NCI-H748 (cell line): ENCODE results near the gene ENOSF1.
"Not testable (repeated sequence)": the region's sequence is repeated elsewhere in the genome, so short reads cannot be mapped to it uniquely, and the experiment has no call there.

Experiments used
- DNase-seq: peaks from one replicate; lab custom pipeline; 2025; ENCODE audit not compliant: unreplicated experiment; lab: John Stamatoyannopoulos, UW

The ENOSF1 gene

GRCh38 chr18:712401-713134, at the start of gene ENOSF1:
ENOSF1 (minus strand) TSS chr18:712630; CDS start chr18:712587, 43 bp downstream.
- peak; percentile 81 for DNase-seq

- DNase-seq: not testable (repeated sequence)
Observed at GRCh38 chr18:759864-760263, 47.4 kb upstream of the ENOSF1 start.

- DNase-seq: no peak
Observed at GRCh38 chr18:755506-755905, 43.1 kb upstream of the ENOSF1 start.

GRCh38 chr18:754656-755055, 42.2 kb upstream of the ENOSF1 start:
- no peak for DNase-seq

- DNase-seq: no peak
Observed at GRCh38 chr18:750456-750855, 38.0 kb upstream of the ENOSF1 start.

GRCh38 chr18:744832-745597, 32.6 kb upstream of the ENOSF1 start:
- DNase-seq: no peak

- peak; percentile 53 for DNase-seq
Observed at GRCh38 chr18:741931-742512, 29.6 kb upstream of the ENOSF1 start.

GRCh38 chr18:732371-732770, 19.9 kb upstream of the ENOSF1 start:
- DNase-seq: no peak

GRCh38 chr18:731185-731584, 18.8 kb upstream of the ENOSF1 start:
- no peak for DNase-seq

GRCh38 chr18:730692-731091, 18.3 kb upstream of the ENOSF1 start:
- DNase-seq: no peak

GRCh38 chr18:730120-730519, 17.7 kb upstream of the ENOSF1 start:
- DNase-seq: not testable (repeated sequence)

GRCh38 chr18:725646-726045, 13.2 kb upstream of the ENOSF1 start:
- no peak for DNase-seq

- DNase-seq: no peak
Observed at GRCh38 chr18:723541-724080, 11.2 kb upstream of the ENOSF1 start.

GRCh38 chr18:717003-717402, 4.6 kb upstream of the ENOSF1 start:
- DNase-seq: no peak

- peak; percentile 16 for DNase-seq
Observed at GRCh38 chr18:715626-716025, 3.2 kb upstream of the ENOSF1 start.

GRCh38 chr18:713135-713490, 683 bp upstream of the ENOSF1 start:
- no peak for DNase-seq

- peak; percentile 74 for DNase-seq
Observed at GRCh38 chr18:711657-712400, 601 bp downstream of the ENOSF1 start.

GRCh38 chr18:711310-711656, 1.1 kb downstream of the ENOSF1 start:
- DNase-seq: peak; percentile 52

GRCh38 chr18:710418-711300, 1.8 kb downstream of the ENOSF1 start:
- DNase-seq: peak; percentile 17

- DNase-seq: no peak
Observed at GRCh38 chr18:709771-710170, 2.7 kb downstream of the ENOSF1 start.
